Measurements from ENCODE around the gene RIMBP2. TPM values are rescaled to one million over a fixed set of nuclear protein-coding genes. Genes with fewer than 3 reads are reported as not detected.

The RIMBP2 gene
- polyA plus RNA-seq, 1 of the 3 experiments (the other 2 are of a cell fraction): 0.90 TPM

GRCh38 chr12:130642856-130643255 is 73.2 kb downstream of the RIMBP2 start:
- H3F3A ChIP-seq (replicated peaks; ENCODE audit: insufficient read depth): no peaks in the 10 kb centered on the region
- 57% methylated on average over 14 of the region's 15 CpGs for WGBS (ENCODE audit: low lambda C conversion rate)
- no peaks in the 10 kb centered on the region for H3K9me2 ChIP-seq
- no peak overlapping the region for H3K9ac ChIP-seq
- H2AFZ ChIP-seq (ENCODE audit: low read depth): no peak overlapping the region
- ChIA-PET CTCF (interaction anchor here (1.2 kb wide), 1 partner anchor 105 kb away, joined by 4 read pairs; no protein-coding TSS in a partner anchor), POLR2A (no interaction called here)
- peaks cover 0 to 30% of the 10 kb centered on the region in 2 experiments; a peak in 1 of 4 replicates for H3K4me1 ChIP-seq (ENCODE audit: control insufficient read depth in 1 of 2, insufficient read depth in 2 of 2, low read depth in 1 of 2, low read length in 1 of 2)
- H3K9me3 ChIP-seq: no peaks in the 10 kb centered on the region
- H3K27ac ChIP-seq (ENCODE audit: low read depth in 2 of 2, low read length in 1 of 2): no peak overlapping the region; a peak in 1 of 4 replicates
- DNase-seq: no peak
- no peak for TF ChIP-seq GATA2 (CRISPR knock-in tag; IDR thresholded peaks at IDR 0.05)
- TF ChIP-seq POLR2AphosphoS5 (IDR thresholded peaks at IDR 0.05; ENCODE audit: low read depth, low read length): no peak
- no peak for TF ChIP-seq SMC3 (IDR thresholded peaks at IDR 0.05; ENCODE audit: low read depth, low read length)
- no peak for TF ChIP-seq SIN3A (IDR thresholded peaks at IDR 0.05; ENCODE audit: borderline replicate concordance, low read depth, low read length)
- TF ChIP-seq RAD21 (IDR thresholded peaks at IDR 0.05; ENCODE audit: low read length): no peak
- TF ChIP-seq TAF1 (IDR thresholded peaks at IDR 0.05; ENCODE audit: borderline replicate concordance, low read depth, low read length): no peak
- TF ChIP-seq CTCF (IDR thresholded peaks at IDR 0.05): no peak
- TF ChIP-seq RXRA (IDR thresholded peaks at IDR 0.05; ENCODE audit: borderline replicate concordance, low read depth): no peak
- no peaks in the 10 kb centered on the region for H4K20me1 ChIP-seq (ENCODE audit: insufficient read depth)
- no peaks in the 10 kb centered on the region for H3K79me2 ChIP-seq (ENCODE audit: insufficient read depth)
- H3K27me3 ChIP-seq (ENCODE audit: insufficient read depth): no peaks in the 10 kb centered on the region
- no peak overlapping the region for H3K4me3 ChIP-seq (ENCODE audit: low read depth in 2 of 2, low read length in 1 of 2)
- H3K4me2 ChIP-seq: no peak overlapping the region
- no peaks in the 10 kb centered on the region for H3K36me3 ChIP-seq (replicated peaks in 1 of 2; ENCODE audit: control insufficient read depth in 1 of 2, insufficient read depth in 2 of 2, low read length in 1 of 2)

GRCh38 chr12:130641533-130642184 is 74.4 kb downstream of the RIMBP2 start:
- no peaks in the 10 kb centered on the region for H3K9me2 ChIP-seq
- H2AFZ ChIP-seq (ENCODE audit: low read depth): no peak overlapping the region
- H3K27ac ChIP-seq (ENCODE audit: low read depth in 2 of 2, low read length in 1 of 2): no peak overlapping the region; a peak in 1 of 4 replicates
- WGBS (ENCODE audit: low lambda C conversion rate): 51% methylated on average over 10 of the region's 14 CpGs
- no peak overlapping the region for H3K4me2 ChIP-seq
- H3K27me3 ChIP-seq (ENCODE audit: insufficient read depth): no peaks in the 10 kb centered on the region
- no peaks in the 10 kb centered on the region for H3F3A ChIP-seq (replicated peaks; ENCODE audit: insufficient read depth)
- peaks cover 0 to 29% of the 10 kb centered on the region in 2 experiments; a peak in 1 of 4 replicates for H3K4me1 ChIP-seq (ENCODE audit: control insufficient read depth in 1 of 2, insufficient read depth in 2 of 2, low read depth in 1 of 2, low read length in 1 of 2)
- no peak overlapping the region for H3K4me3 ChIP-seq (ENCODE audit: low read depth in 2 of 2, low read length in 1 of 2)
- TF ChIP-seq USF1 (IDR thresholded peaks at IDR 0.05; ENCODE audit: borderline replicate concordance, low read depth) (no peak), YY1 (IDR thresholded peaks at IDR 0.05; ENCODE audit: low read depth) (no peak), ZBTB33 (IDR thresholded peaks at IDR 0.05; ENCODE audit: borderline replicate concordance, low read depth) (no peak), GABPA (IDR thresholded peaks at IDR 0.05; ENCODE audit: low read depth) (no peak), MXI1 (IDR thresholded peaks at IDR 0.05; ENCODE audit: low read depth, low read length) (no peak), FOXJ3 (CRISPR knock-in tag; IDR thresholded peaks at IDR 0.05) (no peak), RAD21 (IDR thresholded peaks at IDR 0.05; ENCODE audit: low read length) (no peak)
- DNase-seq: no peak
- no peak overlapping the region for H3K9ac ChIP-seq
- POLR2A ChIA-PET: no interaction called here
- H3K9me3 ChIP-seq: no peaks in the 10 kb centered on the region
- H3K79me2 ChIP-seq (ENCODE audit: insufficient read depth): no peaks in the 10 kb centered on the region
- H3K36me3 ChIP-seq (replicated peaks in 1 of 2; ENCODE audit: control insufficient read depth in 1 of 2, insufficient read depth in 2 of 2, low read length in 1 of 2): no peaks in the 10 kb centered on the region
- CTCF ChIA-PET: no interaction called here
- no peaks in the 10 kb centered on the region for H4K20me1 ChIP-seq (ENCODE audit: insufficient read depth)

All from SK-N-SH (cell line).